Panc1 (cell line): Measurements from ENCODE around the gene SEBOX.

Experiments
- CTCF ChIP-seq: fragments of 450-650 bp; IDR thresholded peaks from 2 replicates; pipeline ENCODE4 v1.5.1; 2017; ENCODE audit warnings: mild to moderate bottlenecking
- POLR2AphosphoS5 ChIP-seq: IDR thresholded peaks from 2 replicates; pipeline ENCODE4 v1.6.1; 2012; ENCODE audit warnings: mild to moderate bottlenecking, low read depth, low read length, moderate library complexity
- REST ChIP-seq, 2 experiments: IDR thresholded peaks; 2 replicates each; pipeline ENCODE4 v1.6.1; 2011 to 2012; ENCODE audit warnings: low read depth in 2 of 2, control low read depth in 1 of 2, low read length in 1 of 2, mild to moderate bottlenecking in 1 of 2, moderate library complexity in 1 of 2; ENCODE audit not compliant: insufficient read depth in 1 of 2
- SIN3A ChIP-seq: IDR thresholded peaks from 2 replicates; pipeline ENCODE4 v1.6.1; 2012; ENCODE audit warnings: low read depth, mild to moderate bottlenecking, low read length, moderate library complexity, borderline replicate concordance; ENCODE audit not compliant: insufficient read depth

GRCh38 chr17:28324267-28324745, 40.7 kb downstream of the SEBOX start:
- TF ChIP-seq REST (IDR thresholded peaks at IDR 0.05; ENCODE audit: insufficient read depth in 1 of 2, low read depth in 2 of 2, low read length in 1 of 2) (no peak), CTCF (no peak), SIN3A (no peak), POLR2AphosphoS5 (no peak)
